GM12891 (cell line): ENCODE measurements around the gene PRR3.

Source experiments
- POLR2A ChIP-seq: IDR thresholded peaks from 2 replicates; pipeline ENCODE4 v1.6.1; 2011; ENCODE audit warnings: low read depth, low read length, control low read depth
- POLR2AphosphoS5 ChIP-seq: IDR thresholded peaks from 2 replicates; pipeline ENCODE4 v1.6.1; 2011; ENCODE audit warnings: low read depth, low read length, control low read depth
- SPI1 ChIP-seq: IDR thresholded peaks from 2 replicates; pipeline ENCODE4 v1.6.1; 2011; ENCODE audit warnings: low read depth, low read length, control low read depth
- TAF1 ChIP-seq: IDR thresholded peaks from 2 replicates; pipeline ENCODE4 v1.6.1; 2011; ENCODE audit warnings: low read depth, low read length, control low read depth

DNA sequence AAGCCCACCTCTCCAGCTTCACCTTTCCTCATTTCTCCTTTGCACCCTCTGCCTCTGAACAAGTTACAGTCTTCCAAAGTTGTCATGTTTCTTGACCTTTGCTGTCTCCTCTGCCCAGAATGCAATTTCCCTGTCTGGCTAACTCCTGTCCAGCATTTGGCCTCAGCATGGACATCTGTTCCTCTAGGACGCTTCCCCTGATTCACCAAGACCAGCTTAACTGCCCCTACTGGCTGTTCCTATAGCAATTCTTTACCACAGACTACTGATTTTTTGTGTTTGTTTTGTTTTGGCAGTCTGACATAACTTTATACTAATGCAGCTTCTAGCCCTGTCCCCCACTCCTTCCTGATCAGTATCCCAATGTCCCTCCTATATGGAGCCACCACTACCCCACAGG is 14.2 kb upstream of the PRR3 start:
- TF ChIP-seq POLR2AphosphoS5 (no peak), POLR2A (no peak), TAF1 (no peak), SPI1 (no peak)
